ENCODE measurements around the gene WDR93.

DNA sequence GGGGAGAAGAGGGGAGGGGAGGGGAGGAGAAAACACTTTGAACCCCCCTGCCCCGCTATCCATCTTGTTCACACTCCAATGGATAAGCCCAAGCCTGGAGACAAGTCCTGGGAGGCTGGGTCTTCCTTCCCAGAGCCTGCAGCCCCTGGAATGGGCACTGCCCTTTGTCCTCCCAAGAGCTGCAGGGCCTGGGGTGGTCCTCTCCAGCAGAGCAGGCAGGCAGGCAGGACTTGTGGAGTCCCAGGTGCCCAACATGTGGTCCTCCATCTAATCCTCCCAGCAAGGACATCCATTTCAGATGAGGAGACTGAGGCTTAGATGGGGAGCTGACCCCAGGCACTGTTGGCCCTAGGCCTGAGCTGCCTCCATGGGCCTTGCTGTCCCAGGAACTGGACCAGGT, 75.1 kb downstream of the WDR93 start:
- TF ChIP-seq TAF1 (IDR thresholded peaks at IDR 0.05; ENCODE audit: borderline replicate concordance, insufficient read depth, low read length) (no peak), SIN3A (IDR thresholded peaks at IDR 0.05; ENCODE audit: borderline replicate concordance, insufficient read depth, low read length) (no peak), POLR2AphosphoS5 (IDR thresholded peaks at IDR 0.05; ENCODE audit: low read depth, low read length) (no peak)

Measured in PFSK-1 (cell line).